ENCODE measurements around the gene KLHL10. TPM values are rescaled to one million over a fixed set of nuclear protein-coding genes. Genes with fewer than 3 reads are reported as not detected.

KLHL10 gene
- total RNA-seq, result under 1 TPM in 1 of 3 donors, not detected in 2; 0.73 TPM
- long read RNA-seq, donor 1, partial matches to known transcripts, result 0 of 1 reads
- long read RNA-seq, donor 1, other reads (novel, unspliced or antisense), result 1 of 1 reads
- long read RNA-seq, donor 2, result 0 reads

GRCh38 chr17:41837761-41838538 lies at the start of gene KLHL10:
TSS of gene KLHL10 (plus strand) at chr17:41837825. CDS start at chr17:41837933, 108 bp downstream.
- Histone ChIP-seq H3K4me3 (no peak within 1 kb of the TSS), H3K4me1 (ENCODE audit: low read depth) (peaks cover 6% of the 10 kb centered on the region), H3K36me3 (ENCODE audit: low read depth) (no peaks in the 10 kb centered on the region), H3K9me3 (no peaks in the 10 kb centered on the region)
- ATAC-seq (no peak), DNase-seq (no peak)
- TF ChIP-seq CTCF (IDR thresholded peaks at IDR 0.05), result no peak
- intact Hi-C loops (cut with DNase I, micrococcal nuclease), result no loop called here

- ATAC-seq (peak; percentile 91), DNase-seq (peak; percentile 76 to 87 (median 82))
- intact Hi-C loops (cut with DNase I, micrococcal nuclease), result no loop called here
- no peaks in the 10 kb centered on the region for H3K36me3 ChIP-seq (ENCODE audit: low read depth)
- no peaks in the 10 kb centered on the region for H3K9me3 ChIP-seq
- H3K4me1 ChIP-seq (ENCODE audit: low read depth), result peaks cover 30% of the 10 kb centered on the region
- H3K4me3 ChIP-seq, result no peak overlapping the region
- no peak for TF ChIP-seq CTCF (IDR thresholded peaks at IDR 0.05)
These were observed 44.5 kb upstream of the KLHL10 start for GRCh38 chr17:41792845-41793783.

GRCh38 chr17:41793784-41794539 lies 43.7 kb upstream of the KLHL10 start:
- intact Hi-C loops (cut with DNase I, micrococcal nuclease), result no loop called here
- DNase-seq, result peak in 2 of 3 donors; percentile 59 to 62
- H3K36me3 ChIP-seq (ENCODE audit: low read depth), result no peaks in the 10 kb centered on the region
- H3K4me1 ChIP-seq (ENCODE audit: low read depth), result peaks cover 30% of the 10 kb centered on the region
- no peaks in the 10 kb centered on the region for H3K9me3 ChIP-seq
- TF ChIP-seq CTCF (IDR thresholded peaks at IDR 0.05), result no peak
- no peak overlapping the region for H3K4me3 ChIP-seq
- ATAC-seq, result peak; percentile 47

- DNase-seq (no peak), ATAC-seq (no peak)
- intact Hi-C loops (cut with DNase I, micrococcal nuclease), result no loop called here
- Histone ChIP-seq H3K36me3 (ENCODE audit: low read depth) (no peaks in the 10 kb centered on the region), H3K4me1 (ENCODE audit: low read depth) (peaks cover 30% of the 10 kb centered on the region), H3K9me3 (no peaks in the 10 kb centered on the region), H3K4me3 (no peak overlapping the region)
- no peak for TF ChIP-seq CTCF (IDR thresholded peaks at IDR 0.05)
These were observed 43.1 kb upstream of the KLHL10 start for GRCh38 chr17:41794540-41794975.

Data from mucosa of descending colon (tissue), 3 donors.